Measurements from ENCODE around the gene COX7A2L.

COX7A2L gene

DNA sequence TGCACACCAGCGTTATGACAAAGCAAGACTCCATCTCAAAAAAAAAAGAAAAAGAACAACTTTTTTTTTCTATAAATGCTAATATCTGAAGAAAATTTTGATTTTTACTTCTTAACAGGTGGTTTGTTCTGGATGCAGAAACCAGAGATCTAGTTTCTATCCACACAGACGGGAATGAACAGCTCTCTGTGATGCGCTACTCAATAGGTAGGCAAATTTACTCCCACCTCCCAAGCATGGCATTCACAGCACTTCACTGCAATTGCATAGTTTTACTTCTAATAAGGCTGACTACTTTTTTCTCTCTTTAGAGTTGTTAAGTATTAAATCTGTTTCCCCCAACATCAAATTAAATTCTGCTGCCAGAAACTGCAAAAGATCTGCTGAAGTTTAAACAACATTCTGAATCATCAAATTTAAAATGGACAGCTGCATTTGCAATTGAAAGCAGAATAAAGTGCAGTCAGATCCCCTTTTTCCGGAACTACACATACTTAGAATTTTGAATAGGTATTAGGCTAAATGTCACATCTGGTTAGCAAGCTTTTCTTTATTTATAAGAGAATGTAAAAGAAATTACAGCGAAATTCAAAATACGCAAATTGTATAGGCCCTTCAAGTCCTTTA is 45.1 kb downstream of the COX7A2L start:
- TF ChIP-seq CREB1 (IDR thresholded peaks at IDR 0.05; ENCODE audit: low read depth) = no peak
- no peak for TF ChIP-seq EGR1 (IDR thresholded peaks at IDR 0.05)
- TF ChIP-seq YY1 (IDR thresholded peaks at IDR 0.05; ENCODE audit: low read depth) = no peak
- TF ChIP-seq, protein P1, sequence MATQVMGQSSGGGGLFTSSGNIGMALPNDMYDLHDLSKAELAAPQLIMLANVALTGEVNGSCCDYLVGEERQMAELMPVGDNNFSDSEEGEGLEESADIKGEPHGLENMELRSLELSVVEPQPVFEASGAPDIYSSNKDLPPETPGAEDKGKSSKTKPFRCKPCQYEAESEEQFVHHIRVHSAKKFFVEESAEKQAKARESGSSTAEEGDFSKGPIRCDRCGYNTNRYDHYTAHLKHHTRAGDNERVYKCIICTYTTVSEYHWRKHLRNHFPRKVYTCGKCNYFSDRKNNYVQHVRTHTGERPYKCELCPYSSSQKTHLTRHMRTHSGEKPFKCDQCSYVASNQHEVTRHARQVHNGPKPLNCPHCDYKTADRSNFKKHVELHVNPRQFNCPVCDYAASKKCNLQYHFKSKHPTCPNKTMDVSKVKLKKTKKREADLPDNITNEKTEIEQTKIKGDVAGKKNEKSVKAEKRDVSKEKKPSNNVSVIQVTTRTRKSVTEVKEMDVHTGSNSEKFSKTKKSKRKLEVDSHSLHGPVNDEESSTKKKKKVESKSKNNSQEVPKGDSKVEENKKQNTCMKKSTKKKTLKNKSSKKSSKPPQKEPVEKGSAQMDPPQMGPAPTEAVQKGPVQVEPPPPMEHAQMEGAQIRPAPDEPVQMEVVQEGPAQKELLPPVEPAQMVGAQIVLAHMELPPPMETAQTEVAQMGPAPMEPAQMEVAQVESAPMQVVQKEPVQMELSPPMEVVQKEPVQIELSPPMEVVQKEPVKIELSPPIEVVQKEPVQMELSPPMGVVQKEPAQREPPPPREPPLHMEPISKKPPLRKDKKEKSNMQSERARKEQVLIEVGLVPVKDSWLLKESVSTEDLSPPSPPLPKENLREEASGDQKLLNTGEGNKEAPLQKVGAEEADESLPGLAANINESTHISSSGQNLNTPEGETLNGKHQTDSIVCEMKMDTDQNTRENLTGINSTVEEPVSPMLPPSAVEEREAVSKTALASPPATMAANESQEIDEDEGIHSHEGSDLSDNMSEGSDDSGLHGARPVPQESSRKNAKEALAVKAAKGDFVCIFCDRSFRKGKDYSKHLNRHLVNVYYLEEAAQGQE (IDR thresholded peaks at IDR 0.05; ENCODE audit: low read depth) = no peak
- no peak for TF ChIP-seq TAF1 (IDR thresholded peaks at IDR 0.05; ENCODE audit: low read depth)
- no peak for TF ChIP-seq NFIC (IDR thresholded peaks at IDR 0.05)
- TF ChIP-seq EP300 (IDR thresholded peaks at IDR 0.05; ENCODE audit: borderline replicate concordance) = no peak
- TF ChIP-seq FOXM1 (IDR thresholded peaks at IDR 0.05; ENCODE audit: borderline replicate concordance, low read depth) = no peak
- TF ChIP-seq RAD21 (IDR thresholded peaks at IDR 0.05; ENCODE audit: low read depth) = no peak
- TF ChIP-seq, protein P2, sequence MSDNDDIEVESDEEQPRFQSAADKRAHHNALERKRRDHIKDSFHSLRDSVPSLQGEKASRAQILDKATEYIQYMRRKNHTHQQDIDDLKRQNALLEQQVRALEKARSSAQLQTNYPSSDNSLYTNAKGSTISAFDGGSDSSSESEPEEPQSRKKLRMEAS (IDR thresholded peaks at IDR 0.05) = no peak
- TF ChIP-seq, protein P3, sequence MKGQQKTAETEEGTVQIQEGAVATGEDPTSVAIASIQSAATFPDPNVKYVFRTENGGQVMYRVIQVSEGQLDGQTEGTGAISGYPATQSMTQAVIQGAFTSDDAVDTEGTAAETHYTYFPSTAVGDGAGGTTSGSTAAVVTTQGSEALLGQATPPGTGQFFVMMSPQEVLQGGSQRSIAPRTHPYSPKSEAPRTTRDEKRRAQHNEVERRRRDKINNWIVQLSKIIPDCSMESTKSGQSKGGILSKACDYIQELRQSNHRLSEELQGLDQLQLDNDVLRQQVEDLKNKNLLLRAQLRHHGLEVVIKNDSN (IDR thresholded peaks at IDR 0.05) = no peak
- no peak for TF ChIP-seq TCF12 (IDR thresholded peaks at IDR 0.05; ENCODE audit: low read depth)
- TF ChIP-seq TEAD4 (IDR thresholded peaks at IDR 0.05) = no peak
- TF ChIP-seq CEBPB (IDR thresholded peaks at IDR 0.05) = no peak
- no peak for TF ChIP-seq ZBTB7A (IDR thresholded peaks at IDR 0.05; ENCODE audit: low read depth)

DNA sequence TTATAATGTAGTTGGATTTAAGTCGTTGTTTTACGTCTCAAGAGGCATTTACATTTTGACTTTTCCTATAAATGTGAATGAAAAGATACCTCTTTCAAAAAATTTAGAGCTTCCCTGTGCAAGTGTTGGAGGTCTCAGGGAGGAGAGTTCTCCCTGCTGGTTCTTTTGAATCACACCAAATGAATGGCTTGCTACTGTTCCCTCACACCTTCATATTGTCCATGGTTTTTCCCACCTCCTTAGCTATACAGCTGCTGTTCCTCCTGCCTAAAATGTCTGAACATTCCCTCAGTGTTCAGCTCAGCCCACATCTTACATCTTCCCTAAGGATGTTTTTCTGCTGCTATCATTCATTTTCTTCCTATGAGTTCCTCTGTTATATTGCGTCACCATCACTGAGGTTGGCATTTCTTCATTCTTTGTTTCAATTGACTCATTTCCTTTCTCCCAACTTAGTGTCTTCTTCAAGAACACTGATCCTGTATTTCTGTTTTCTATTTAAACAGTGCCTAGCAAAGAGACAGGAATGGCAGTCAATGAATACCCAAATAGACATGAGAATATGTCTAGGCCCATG is 46.0 kb downstream of the COX7A2L start:
- TF ChIP-seq ZBTB7A (IDR thresholded peaks at IDR 0.05; ENCODE audit: low read depth) (no peak), CEBPB (IDR thresholded peaks at IDR 0.05) (peak; percentile 45; the same call in 1 of the 2 replicates), TAF1 (IDR thresholded peaks at IDR 0.05; ENCODE audit: low read depth) (no peak), YY1 (IDR thresholded peaks at IDR 0.05; ENCODE audit: low read depth) (no peak), NFIC (IDR thresholded peaks at IDR 0.05) (no peak), TEAD4 (IDR thresholded peaks at IDR 0.05) (no peak), RAD21 (IDR thresholded peaks at IDR 0.05; ENCODE audit: low read depth) (no peak)
- TF ChIP-seq, protein P1 (IDR thresholded peaks at IDR 0.05; ENCODE audit: low read depth) = no peak

DNA sequence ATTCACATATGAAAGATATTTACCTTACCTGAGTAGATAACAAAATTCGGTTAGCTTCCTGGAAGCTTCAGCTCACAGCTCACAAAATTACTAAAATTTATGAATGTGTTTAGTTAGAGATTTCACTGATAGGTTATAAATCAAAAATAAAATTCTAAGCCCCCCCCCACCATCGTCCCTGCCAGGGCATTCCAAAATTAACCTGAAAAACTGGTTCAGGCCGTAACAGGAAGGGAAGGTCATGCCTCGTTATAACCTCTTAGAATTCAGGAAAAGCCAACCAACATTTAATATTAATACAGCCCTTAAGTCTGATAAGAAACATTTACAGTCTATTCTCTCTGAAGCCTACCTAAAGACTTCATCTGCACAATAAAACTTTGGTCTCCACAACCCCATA is 48.9 kb downstream of the COX7A2L start:
- TF ChIP-seq, protein P3 (IDR thresholded peaks at IDR 0.05) = no peak
- no peak for TF ChIP-seq RAD21 (IDR thresholded peaks at IDR 0.05; ENCODE audit: low read depth)
- TF ChIP-seq CEBPB (IDR thresholded peaks at IDR 0.05) = no peak
- 0 out of 2 replicates have a peak, but pooled peaks have one; percentile 28 for TF ChIP-seq TEAD4 (IDR thresholded peaks at IDR 0.05)
- TF ChIP-seq, protein P1 (IDR thresholded peaks at IDR 0.05; ENCODE audit: low read depth) = no peak
- TF ChIP-seq YY1 (IDR thresholded peaks at IDR 0.05; ENCODE audit: low read depth) = no peak
- no peak for TF ChIP-seq TCF12 (IDR thresholded peaks at IDR 0.05; ENCODE audit: low read depth)

DNA sequence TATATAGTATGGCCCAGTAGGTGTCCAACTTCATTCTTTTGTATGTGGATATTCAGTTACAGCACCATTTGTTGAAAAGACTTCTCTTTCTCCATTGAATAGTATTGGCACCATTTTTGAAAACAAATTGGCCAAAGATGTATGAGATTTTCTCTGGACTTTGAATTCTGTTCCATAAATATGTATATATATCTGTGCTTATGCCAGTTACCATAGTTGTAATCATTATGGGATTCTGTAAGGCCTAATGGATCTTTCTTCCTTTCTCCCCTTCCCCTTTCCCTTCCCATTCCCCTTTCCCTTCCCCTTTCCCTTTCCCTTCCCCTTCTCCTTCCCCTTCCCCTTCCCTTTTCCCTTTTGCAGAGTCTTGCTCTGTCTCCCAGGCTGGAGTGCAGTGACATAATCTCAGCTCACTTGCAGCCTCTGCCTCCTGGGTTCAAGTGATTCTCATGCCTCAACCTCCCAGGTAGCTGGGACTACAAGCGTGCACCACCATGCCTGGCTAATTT is 51.0 kb downstream of the COX7A2L start:
- no peak for TF ChIP-seq RAD21 (IDR thresholded peaks at IDR 0.05; ENCODE audit: low read depth)
- TF ChIP-seq YY1 (IDR thresholded peaks at IDR 0.05; ENCODE audit: low read depth) = no peak
- no peak for TF ChIP-seq EP300 (IDR thresholded peaks at IDR 0.05; ENCODE audit: borderline replicate concordance)
- no peak for TF ChIP-seq NFIC (IDR thresholded peaks at IDR 0.05)

DNA sequence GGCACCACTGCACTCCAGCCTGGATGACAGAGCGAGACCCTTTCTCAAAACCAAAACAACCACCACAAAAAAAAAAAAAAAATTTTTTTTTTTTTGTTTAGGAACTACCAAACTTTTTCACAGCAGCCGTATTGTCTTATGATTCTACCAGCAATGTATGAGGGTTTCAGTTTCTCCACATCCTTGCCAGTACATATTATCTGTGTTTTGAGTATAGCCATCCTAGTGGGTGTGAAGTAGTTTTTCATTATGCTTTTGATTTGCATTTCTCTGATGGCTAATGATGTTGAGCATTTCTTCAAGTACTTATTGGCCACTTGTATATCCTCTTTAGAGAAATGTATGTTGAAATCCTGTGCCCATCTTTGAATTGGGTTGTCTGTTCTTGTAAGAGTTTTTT is 51.7 kb downstream of the COX7A2L start:
- no peak for TF ChIP-seq RAD21 (IDR thresholded peaks at IDR 0.05; ENCODE audit: low read depth)
- TF ChIP-seq EP300 (IDR thresholded peaks at IDR 0.05; ENCODE audit: borderline replicate concordance) = no peak
- TF ChIP-seq CREB1 (IDR thresholded peaks at IDR 0.05; ENCODE audit: low read depth) = no peak
- TF ChIP-seq, protein P1 (IDR thresholded peaks at IDR 0.05; ENCODE audit: low read depth) = no peak

Data from Ishikawa (cell line).